GM12872 (cell line): ENCODE results near the gene BRPF1.

Source experiments
- TF ChIP-seq, protein P1 (sequence below): IDR thresholded peaks from 3 replicates; pipeline ENCODE4 v1.5.1; 2011; ENCODE audit warnings: low read depth, mild to moderate bottlenecking, low read length, moderate library complexity; ENCODE audit not compliant: insufficient read depth

The BRPF1 gene

DNA sequence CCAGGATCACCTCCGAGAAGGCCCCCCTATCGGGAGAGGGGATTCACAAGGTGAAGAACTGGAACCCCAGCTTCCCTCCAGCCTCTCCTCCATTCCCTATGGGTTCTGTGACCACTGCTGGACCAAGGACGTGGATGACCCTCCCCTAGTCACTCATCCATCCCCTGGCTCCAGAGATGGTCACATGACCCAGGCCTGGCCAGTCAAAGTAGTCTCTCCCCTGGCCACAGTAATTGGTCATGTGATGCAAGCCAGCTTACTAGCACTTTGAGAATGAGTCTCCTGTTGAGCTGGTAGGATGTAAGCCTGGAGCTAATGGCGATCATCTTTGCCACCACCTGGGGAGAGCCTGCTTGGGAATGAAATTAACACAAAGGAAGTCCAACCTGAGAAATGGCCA, 34.3 kb downstream of the BRPF1 start:
- TF ChIP-seq, protein P1, sequence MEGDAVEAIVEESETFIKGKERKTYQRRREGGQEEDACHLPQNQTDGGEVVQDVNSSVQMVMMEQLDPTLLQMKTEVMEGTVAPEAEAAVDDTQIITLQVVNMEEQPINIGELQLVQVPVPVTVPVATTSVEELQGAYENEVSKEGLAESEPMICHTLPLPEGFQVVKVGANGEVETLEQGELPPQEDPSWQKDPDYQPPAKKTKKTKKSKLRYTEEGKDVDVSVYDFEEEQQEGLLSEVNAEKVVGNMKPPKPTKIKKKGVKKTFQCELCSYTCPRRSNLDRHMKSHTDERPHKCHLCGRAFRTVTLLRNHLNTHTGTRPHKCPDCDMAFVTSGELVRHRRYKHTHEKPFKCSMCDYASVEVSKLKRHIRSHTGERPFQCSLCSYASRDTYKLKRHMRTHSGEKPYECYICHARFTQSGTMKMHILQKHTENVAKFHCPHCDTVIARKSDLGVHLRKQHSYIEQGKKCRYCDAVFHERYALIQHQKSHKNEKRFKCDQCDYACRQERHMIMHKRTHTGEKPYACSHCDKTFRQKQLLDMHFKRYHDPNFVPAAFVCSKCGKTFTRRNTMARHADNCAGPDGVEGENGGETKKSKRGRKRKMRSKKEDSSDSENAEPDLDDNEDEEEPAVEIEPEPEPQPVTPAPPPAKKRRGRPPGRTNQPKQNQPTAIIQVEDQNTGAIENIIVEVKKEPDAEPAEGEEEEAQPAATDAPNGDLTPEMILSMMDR = no peak

DNA sequence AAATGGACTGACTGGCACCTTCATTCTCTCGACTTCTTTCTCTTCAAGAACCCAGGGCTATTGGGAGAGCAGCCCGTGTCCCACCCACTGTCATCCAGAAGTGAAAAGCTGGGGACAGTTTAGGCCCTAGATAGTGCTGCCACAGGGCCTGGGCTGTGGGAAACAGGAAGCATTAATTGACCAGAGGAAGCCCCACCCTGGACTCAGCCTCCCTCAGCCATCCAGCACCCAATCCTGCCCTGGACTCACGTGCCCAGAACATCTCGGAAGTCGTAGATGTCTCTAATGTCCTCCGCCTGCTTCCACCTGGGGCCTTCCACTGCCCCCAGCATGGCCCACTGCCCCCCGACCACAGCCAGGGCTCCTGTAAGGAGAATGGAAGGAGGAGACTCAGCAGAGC, 35.9 kb downstream of the BRPF1 start:
- TF ChIP-seq, protein P1 = no peak

DNA sequence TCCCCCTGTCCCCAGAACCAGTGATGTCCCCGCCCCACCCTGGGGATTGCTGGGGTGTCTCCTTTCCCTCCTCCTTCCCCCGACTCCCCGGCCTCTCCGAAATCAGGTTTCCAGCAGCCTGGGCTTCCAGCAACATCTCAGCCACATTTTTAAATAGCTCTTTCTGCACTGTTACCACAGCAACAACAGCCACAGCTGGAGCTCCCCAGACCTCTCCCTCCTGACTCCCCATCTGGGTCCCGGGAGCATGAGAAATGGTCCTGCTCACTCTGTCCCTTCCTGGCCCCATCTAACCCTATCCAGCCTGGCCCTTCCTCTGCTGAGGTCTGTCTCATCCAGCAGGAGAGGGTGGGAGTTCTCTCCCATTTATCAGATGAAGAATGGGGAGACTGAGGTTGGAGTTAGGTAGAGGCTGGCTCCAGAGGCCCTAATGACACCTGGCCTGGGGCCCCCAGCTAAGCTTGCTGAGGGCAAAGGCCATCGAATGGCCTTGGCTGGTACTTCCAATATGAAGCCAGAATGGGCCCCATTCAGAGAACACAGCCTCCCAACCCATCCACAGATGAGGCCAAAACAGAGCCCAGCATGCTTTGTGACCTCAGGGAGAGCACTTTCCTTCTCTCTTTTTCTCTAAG, 36.7 kb downstream of the BRPF1 start:
- TF ChIP-seq, protein P1 = no peak

DNA sequence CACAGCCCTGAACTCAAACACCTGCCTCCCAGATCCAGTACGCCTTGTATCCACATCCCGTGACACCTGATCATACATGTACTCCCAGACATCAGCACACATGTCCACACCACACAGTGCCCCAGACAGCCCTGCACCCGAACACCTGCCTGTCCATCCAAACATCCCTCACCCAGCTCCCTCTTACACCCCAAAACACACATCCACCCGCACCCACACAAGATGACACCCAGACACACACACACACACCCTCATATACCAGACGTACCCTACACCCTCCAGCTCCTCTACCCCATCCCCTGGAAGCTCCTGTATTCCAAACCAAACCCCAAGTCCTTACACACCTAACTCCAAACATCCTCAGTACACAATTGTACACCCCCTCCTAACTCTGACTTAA, 37.5 kb downstream of the BRPF1 start:
- TF ChIP-seq, protein P1 = no peak

DNA sequence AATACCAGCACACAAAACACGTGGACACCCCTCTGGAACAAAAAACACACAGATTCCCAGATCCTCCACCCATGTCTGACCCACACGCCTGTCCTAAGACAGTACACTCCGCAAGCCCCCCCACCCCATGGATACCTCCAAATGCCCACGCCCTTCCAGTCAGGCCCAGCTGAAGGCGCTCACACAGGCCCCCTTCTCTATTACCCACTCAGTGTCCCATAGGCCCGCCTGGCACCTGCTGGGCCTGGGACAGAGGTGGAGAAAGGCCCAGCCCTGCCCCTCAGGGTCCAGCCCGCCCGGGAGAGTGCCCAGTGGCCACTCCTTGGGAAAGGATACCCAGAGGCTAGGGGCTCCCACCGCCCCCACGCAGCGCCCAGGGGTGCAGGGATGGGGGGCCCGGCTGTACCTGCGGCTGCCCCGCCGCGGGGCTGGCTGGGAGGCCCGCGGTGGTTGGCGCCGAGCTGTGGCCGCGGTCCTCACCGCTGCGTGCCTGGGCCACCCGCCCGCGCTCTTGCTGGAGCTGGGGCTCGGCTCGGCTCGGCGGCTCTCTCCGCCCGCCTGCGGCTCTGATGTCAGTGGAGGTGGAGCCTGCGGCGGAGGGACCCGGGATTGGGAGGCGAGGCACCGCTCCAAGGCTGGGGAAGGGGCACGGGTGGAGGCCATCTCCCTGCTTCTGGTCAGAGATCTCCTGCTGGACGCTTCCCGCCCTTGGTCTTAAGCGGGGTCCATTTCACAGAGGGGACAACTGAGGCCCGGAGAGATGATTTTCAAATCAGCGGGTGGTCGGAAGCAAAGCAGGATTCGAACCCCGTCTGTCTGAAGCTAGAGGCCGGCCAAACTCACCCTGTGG, 38.1 kb downstream of the BRPF1 start, which contains the start of gene CAMK1:
CAMK1 (minus strand) TSS at position 522 of the 850 bp plus-strand sequence. CDS start 2,198 bp downstream, outside the sequence.
- TF ChIP-seq, protein P1 = no peak

DNA sequence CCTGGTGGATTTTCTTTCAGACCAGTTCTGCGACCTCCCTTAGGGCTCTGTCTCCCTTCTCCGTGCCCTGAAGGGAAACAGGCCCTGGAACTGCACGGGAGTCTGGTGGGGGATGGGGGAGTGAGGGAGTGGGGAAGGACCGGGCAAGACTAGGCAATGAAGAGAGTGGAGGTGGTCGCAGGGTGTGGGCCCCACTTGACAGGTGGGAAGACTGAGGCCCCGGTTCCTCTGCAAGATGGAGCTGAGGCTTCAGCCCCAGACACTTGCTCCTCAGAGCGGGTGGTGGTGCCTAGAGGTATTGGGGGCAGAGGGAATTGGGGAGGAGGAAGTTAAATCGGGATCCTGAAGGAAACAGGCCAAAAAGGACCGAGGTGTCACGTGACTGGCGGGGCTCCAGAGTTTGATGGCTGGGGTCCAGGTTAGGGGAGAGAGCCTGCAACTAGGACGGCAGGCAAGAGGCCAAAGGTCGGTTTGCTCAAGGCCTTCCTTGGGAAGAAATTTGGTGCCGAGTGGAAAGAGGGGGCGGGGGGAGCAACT, 38.8 kb downstream of the BRPF1 start:
- TF ChIP-seq, protein P1 = no peak

DNA sequence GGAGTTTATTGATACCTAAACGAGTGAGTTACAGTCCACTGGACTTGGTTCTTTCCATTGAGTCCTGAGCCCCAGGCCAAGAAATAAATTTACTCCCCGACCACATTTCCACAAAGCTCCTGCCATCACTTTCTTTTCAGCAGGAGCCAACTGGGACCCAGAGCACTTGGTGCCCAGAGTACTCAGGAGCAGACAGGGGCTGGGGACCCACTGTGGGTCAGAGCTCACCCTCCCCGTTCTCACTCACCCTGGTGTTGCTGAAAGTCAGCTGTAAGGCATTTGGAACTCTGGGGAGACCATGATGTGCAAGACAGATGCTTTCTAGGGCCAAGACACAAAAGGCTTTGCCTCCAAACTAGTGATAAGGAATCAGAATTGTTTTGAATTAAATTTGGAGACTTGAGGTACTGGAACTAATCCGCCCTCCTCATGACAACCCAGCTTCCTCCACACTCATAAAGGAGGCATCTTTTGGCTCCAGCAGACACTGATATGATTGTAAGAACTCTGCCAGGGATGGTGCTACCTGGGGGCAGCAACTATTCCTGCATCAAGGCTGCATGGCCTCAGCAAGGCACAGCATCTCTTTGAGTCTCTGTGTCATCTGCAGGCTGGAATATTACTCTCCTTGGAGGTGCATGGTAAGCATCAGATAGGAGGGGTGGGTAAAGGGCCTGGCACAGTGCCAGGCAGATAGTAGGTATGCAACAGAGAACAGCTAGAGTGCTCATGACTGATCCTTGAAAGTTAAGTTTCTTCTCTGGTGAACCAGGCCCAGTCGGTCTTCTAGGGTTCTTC, 45.6 kb downstream of the BRPF1 start:
- TF ChIP-seq, protein P1 = no peak
